WTC11 (cell line): Measurements from ENCODE around the gene FER1L5. TPM values are rescaled to one million over a fixed set of nuclear protein-coding genes. Genes with fewer than 3 reads are reported as not detected.

ENCODE experiments used
- ATAC-seq: fragments of 200-7000 bp; cut with Tn5 transposase; 2 replicates; pipeline ENCODE4 v1.10.0; 2021; ENCODE audit warnings: mild to moderate bottlenecking, moderate library complexity
- CTCF ChIA-PET: fragments of 300-600 bp; sonication (Branson Sonifier 250); formaldehyde crosslinking; loops from one replicate; lab custom pipeline; 2021; ENCODE audit warnings: antibody characterized with exemption; lab: Charles Lee
- POLR2A ChIA-PET: fragments of 350-600 bp; sonication (Branson Sonifier 250); formaldehyde crosslinking; loops from one replicate; lab custom pipeline; 2021; ENCODE audit warnings: antibody characterized with exemption; lab: Charles Lee
- DNase-seq: peaks from one replicate; pipeline ENCODE4 v3.0.0; 2021; ENCODE audit warnings: low spot score
- H3K27ac Mint-ChIP-seq: 2 replicates; pipeline ENCODE4 v1.8.0; 2021; ENCODE audit warnings: mixed read lengths
- H3K27me3 Mint-ChIP-seq: 2 replicates; pipeline ENCODE4 v1.8.0; 2021; ENCODE audit warnings: low read depth, mild to moderate bottlenecking, moderate library complexity, mixed read lengths
- H3K36me3 Mint-ChIP-seq: 2 replicates; pipeline ENCODE4 v1.8.0; 2021; ENCODE audit warnings: mixed read lengths
- H3K4me1 Mint-ChIP-seq: 2 replicates; pipeline ENCODE4 v1.8.0; 2022; ENCODE audit warnings: mixed read lengths
- H3K4me3 Mint-ChIP-seq: 2 replicates; pipeline ENCODE4 v1.8.0; 2021; ENCODE audit warnings: mild to moderate bottlenecking, moderate library complexity, mixed read lengths
- H3K9me3 Mint-ChIP-seq: 2 replicates; pipeline ENCODE4 v1.8.0; 2021; ENCODE audit warnings: mixed read lengths
- ATF1 ChIP-seq: sonication (generic); formaldehyde crosslinking; IDR thresholded peaks from 2 replicates; pipeline ENCODE4 v1.8.1; 2023; ENCODE audit warnings: mild to moderate bottlenecking, moderate library complexity, missing genetic modification reagents
- ELF4 ChIP-seq: sonication (generic); formaldehyde crosslinking; IDR thresholded peaks from 2 replicates; pipeline ENCODE4 v1.8.1; 2022; ENCODE audit warnings: low read depth, mild to moderate bottlenecking, moderate library complexity, missing genetic modification reagents
- ESRRA ChIP-seq: sonication (generic); formaldehyde crosslinking; IDR thresholded peaks from 2 replicates; pipeline ENCODE4 v1.8.1; 2022; ENCODE audit warnings: mild to moderate bottlenecking, missing genetic modification reagents, borderline replicate concordance
- ETV6 ChIP-seq: sonication (generic); formaldehyde crosslinking; IDR thresholded peaks from 2 replicates; pipeline ENCODE4 v1.8.1; 2022; ENCODE audit warnings: mild to moderate bottlenecking, missing genetic modification reagents
- FOXJ3 ChIP-seq: sonication (generic); formaldehyde crosslinking; IDR thresholded peaks from 2 replicates; pipeline ENCODE4 v1.9.0; 2021; ENCODE audit warnings: missing genetic modification reagents, mild to moderate bottlenecking, borderline replicate concordance
- JAZF1 ChIP-seq: fragments of 250-450 bp; sonication (Bioruptor Pico); IDR thresholded peaks from 2 replicates; pipeline ENCODE4 v1.9.0; 2021; ENCODE audit warnings: moderate library complexity, mild to moderate bottlenecking, inconsistent platforms
- JUN ChIP-seq: sonication (generic); formaldehyde crosslinking; IDR thresholded peaks from 2 replicates; pipeline ENCODE4 v1.8.0; 2023; ENCODE audit warnings: mild to moderate bottlenecking, missing genetic modification reagents
- MXD4 ChIP-seq: fragments of 250-450 bp; sonication (Bioruptor Pico); IDR thresholded peaks from 2 replicates; pipeline ENCODE4 v1.8.0; 2021; ENCODE audit warnings: mild to moderate bottlenecking, moderate library complexity, borderline replicate concordance
- NFATC4 ChIP-seq: fragments of 250-450 bp; sonication (Bioruptor Pico); IDR thresholded peaks from 2 replicates; pipeline ENCODE4 v1.9.0; 2021; ENCODE audit warnings: mild to moderate bottlenecking
- NR1H2 ChIP-seq: sonication (generic); formaldehyde crosslinking; IDR thresholded peaks from 2 replicates; pipeline ENCODE4 v1.9.0; 2021; ENCODE audit warnings: mild to moderate bottlenecking, moderate library complexity, missing genetic modification reagents
- NR2C2 ChIP-seq: sonication (generic); formaldehyde crosslinking; IDR thresholded peaks from 2 replicates; pipeline ENCODE4 v1.8.0; 2022; ENCODE audit warnings: mild to moderate bottlenecking, missing genetic modification reagents
- NR3C1 ChIP-seq: sonication (generic); formaldehyde crosslinking; conservative IDR thresholded peaks from 2 replicates; pipeline ENCODE4 v1.8.1; 2023; ENCODE audit warnings: low read depth, mild to moderate bottlenecking, missing genetic modification reagents
- SMAD3 ChIP-seq: sonication (generic); formaldehyde crosslinking; IDR thresholded peaks from 2 replicates; pipeline ENCODE4 v1.8.0; 2022; ENCODE audit warnings: missing genetic modification reagents, mild to moderate bottlenecking, borderline replicate concordance
- SOX15 ChIP-seq: fragments of 250-450 bp; sonication (Bioruptor Pico); IDR thresholded peaks from 2 replicates; pipeline ENCODE4 v1.9.0; 2021; ENCODE audit warnings: mild to moderate bottlenecking
- SP1 ChIP-seq: sonication (generic); formaldehyde crosslinking; conservative IDR thresholded peaks from 2 replicates; pipeline ENCODE4 v1.8.1; 2022; ENCODE audit warnings: missing genetic modification reagents
- TCF7 ChIP-seq: sonication (generic); formaldehyde crosslinking; IDR thresholded peaks from 2 replicates; pipeline ENCODE4 v1.8.0; 2022; ENCODE audit warnings: mild to moderate bottlenecking, low read depth, missing genetic modification reagents, moderate library complexity
- TP53 ChIP-seq: sonication (generic); formaldehyde crosslinking; IDR thresholded peaks from 2 replicates; pipeline ENCODE4 v1.8.1; 2023; ENCODE audit warnings: mild to moderate bottlenecking, missing genetic modification reagents
- ZNF232 ChIP-seq: sonication (generic); formaldehyde crosslinking; IDR thresholded peaks from 2 replicates; pipeline ENCODE4 v1.8.0; 2022; ENCODE audit warnings: mild to moderate bottlenecking, missing genetic modification reagents
- ZNF396 ChIP-seq: fragments of 250-450 bp; sonication (Bioruptor Pico); IDR thresholded peaks from 2 replicates; pipeline ENCODE4 v1.8.0; 2021; ENCODE audit warnings: mild to moderate bottlenecking, moderate library complexity, borderline replicate concordance
- ZNF416 ChIP-seq: fragments of 250-450 bp; sonication (Bioruptor Pico); IDR thresholded peaks from 2 replicates; pipeline ENCODE4 v1.9.0; 2021; ENCODE audit warnings: mild to moderate bottlenecking, inconsistent platforms
- ZNF671 ChIP-seq: fragments of 250-450 bp; sonication (Bioruptor Pico); IDR thresholded peaks from 2 replicates; pipeline ENCODE4 v1.8.0; 2021; ENCODE audit warnings: mild to moderate bottlenecking
- total RNA-seq: library from RNA; stranded (reverse); gene quantifications from 3 replicates; pipeline ENCODE4 v1.2.3, GENCODE V29; 2021
- TF ChIP-seq, protein P1 (sequence below): sonication (generic); formaldehyde crosslinking; IDR thresholded peaks from 2 replicates; pipeline ENCODE4 v1.8.0; 2022; ENCODE audit warnings: mild to moderate bottlenecking, missing genetic modification reagents
- TF ChIP-seq, protein P2 (sequence below): sonication (generic); formaldehyde crosslinking; IDR thresholded peaks from 2 replicates; pipeline ENCODE4 v1.8.0; 2022; ENCODE audit warnings: mild to moderate bottlenecking, missing genetic modification reagents
- TF ChIP-seq, protein P3 (sequence below): sonication (generic); formaldehyde crosslinking; IDR thresholded peaks from 2 replicates; pipeline ENCODE4 v1.8.1; 2023; ENCODE audit warnings: mild to moderate bottlenecking, moderate library complexity, missing genetic modification reagents
- TF ChIP-seq, protein P4 (sequence below): sonication (generic); formaldehyde crosslinking; IDR thresholded peaks from 2 replicates; pipeline ENCODE4 v1.8.1; 2023; ENCODE audit warnings: mild to moderate bottlenecking, missing genetic modification reagents, moderate library complexity
- TF ChIP-seq, protein P5 (sequence below): fragments of 200-600 bp; IDR thresholded peaks from 2 replicates; pipeline ENCODE4 v1.8.0; 2022; ENCODE audit warnings: antibody characterized with exemption
- TF ChIP-seq, protein P6 (sequence below): sonication (generic); formaldehyde crosslinking; IDR thresholded peaks from 2 replicates; pipeline ENCODE4 v1.8.1; 2023; ENCODE audit warnings: mild to moderate bottlenecking, missing genetic modification reagents

FER1L5 gene
- total RNA-seq, 1 experiment from 2014 or later = 1.4 TPM

DNA sequence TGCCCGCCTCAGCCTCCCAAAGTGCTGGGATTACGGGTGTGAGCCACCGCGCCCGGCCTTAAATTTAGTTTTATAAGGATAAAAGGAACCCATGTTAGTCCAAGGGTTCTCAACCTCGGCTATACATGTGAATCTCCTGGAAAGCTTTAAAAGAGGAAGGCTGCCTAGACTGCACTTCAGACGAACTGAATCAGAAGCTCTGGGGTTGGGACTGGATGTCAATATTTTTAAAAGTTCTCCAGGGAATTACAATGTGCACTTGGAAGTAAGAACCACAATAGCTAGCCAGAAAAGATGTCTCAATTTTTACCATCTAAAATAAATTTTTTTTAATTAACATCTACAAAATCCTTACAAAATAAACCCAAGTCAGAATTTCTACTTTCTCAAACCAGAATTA, 87.2 kb downstream of the FER1L5 start:
- CTCF ChIA-PET = no interaction called here
- POLR2A ChIA-PET = no interaction called here
- ATAC-seq = no peak
- Mint-ChIP-seq H3K27ac (no peak overlapping the region), H3K4me1 (no peaks in the 10 kb centered on the region), H3K27me3 (no peaks in the 10 kb centered on the region), H3K9me3 (no peaks in the 10 kb centered on the region), H3K4me3 (no peak overlapping the region), H3K36me3 (peaks cover 55% of the 10 kb centered on the region)
- TF ChIP-seq ZNF232 (CRISPR knock-in tag) (no peak), ZNF396 (CRISPR knock-in tag) (no peak), FOXJ3 (no peak), ZNF671 (CRISPR knock-in tag) (no peak), SMAD3 (no peak), ATF1 (no peak), NFATC4 (CRISPR knock-in tag) (no peak), ZNF416 (CRISPR knock-in tag) (no peak)
- TF ChIP-seq, protein P1, sequence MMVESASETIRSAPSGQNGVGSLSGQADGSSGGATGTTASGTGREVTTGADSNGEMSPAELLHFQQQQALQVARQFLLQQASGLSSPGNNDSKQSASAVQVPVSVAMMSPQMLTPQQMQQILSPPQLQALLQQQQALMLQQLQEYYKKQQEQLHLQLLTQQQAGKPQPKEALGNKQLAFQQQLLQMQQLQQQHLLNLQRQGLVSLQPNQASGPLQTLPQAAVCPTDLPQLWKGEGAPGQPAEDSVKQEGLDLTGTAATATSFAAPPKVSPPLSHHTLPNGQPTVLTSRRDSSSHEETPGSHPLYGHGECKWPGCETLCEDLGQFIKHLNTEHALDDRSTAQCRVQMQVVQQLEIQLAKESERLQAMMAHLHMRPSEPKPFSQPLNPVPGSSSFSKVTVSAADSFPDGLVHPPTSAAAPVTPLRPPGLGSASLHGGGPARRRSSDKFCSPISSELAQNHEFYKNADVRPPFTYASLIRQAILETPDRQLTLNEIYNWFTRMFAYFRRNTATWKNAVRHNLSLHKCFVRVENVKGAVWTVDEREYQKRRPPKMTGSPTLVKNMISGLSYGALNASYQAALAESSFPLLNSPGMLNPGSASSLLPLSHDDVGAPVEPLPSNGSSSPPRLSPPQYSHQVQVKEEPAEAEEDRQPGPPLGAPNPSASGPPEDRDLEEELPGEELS (CRISPR knock-in tag) = no peak
- TF ChIP-seq, protein P2, sequence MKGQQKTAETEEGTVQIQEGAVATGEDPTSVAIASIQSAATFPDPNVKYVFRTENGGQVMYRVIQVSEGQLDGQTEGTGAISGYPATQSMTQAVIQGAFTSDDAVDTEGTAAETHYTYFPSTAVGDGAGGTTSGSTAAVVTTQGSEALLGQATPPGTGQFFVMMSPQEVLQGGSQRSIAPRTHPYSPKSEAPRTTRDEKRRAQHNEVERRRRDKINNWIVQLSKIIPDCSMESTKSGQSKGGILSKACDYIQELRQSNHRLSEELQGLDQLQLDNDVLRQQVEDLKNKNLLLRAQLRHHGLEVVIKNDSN (CRISPR knock-in tag) = no peak
- TF ChIP-seq, protein P3, sequence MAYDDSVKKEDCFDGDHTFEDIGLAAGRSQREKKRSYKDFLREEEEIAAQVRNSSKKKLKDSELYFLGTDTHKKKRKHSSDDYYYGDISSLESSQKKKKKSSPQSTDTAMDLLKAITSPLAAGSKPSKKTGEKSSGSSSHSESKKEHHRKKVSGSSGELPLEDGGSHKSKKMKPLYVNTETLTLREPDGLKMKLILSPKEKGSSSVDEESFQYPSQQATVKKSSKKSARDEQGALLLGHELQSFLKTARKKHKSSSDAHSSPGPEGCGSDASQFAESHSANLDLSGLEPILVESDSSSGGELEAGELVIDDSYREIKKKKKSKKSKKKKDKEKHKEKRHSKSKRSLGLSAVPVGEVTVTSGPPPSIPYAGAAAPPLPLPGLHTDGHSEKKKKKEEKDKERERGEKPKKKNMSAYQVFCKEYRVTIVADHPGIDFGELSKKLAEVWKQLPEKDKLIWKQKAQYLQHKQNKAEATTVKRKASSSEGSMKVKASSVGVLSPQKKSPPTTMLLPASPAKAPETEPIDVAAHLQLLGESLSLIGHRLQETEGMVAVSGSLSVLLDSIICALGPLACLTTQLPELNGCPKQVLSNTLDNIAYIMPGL (CRISPR knock-in tag) = no peak
- DNase-seq = no peak

DNA sequence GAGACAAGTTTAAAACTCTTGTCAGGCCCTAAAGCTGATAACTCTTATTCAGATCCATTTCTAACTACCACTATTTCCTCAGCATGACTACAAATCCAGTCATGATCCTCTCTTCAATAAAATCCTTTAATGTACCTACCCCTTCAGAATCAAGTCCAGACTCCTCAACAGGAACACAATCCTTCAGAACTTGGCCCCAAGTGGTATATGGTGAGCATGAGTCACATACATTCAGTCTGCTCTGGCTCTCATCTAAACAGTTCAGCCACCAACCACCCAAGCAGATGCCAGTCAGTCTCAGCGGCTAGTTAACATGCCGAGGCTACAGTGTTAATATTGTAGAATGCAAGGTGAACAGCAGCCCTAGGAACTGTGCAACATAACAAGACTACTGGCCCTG, 87.6 kb downstream of the FER1L5 start:
- POLR2A ChIA-PET = no interaction called here

DNA sequence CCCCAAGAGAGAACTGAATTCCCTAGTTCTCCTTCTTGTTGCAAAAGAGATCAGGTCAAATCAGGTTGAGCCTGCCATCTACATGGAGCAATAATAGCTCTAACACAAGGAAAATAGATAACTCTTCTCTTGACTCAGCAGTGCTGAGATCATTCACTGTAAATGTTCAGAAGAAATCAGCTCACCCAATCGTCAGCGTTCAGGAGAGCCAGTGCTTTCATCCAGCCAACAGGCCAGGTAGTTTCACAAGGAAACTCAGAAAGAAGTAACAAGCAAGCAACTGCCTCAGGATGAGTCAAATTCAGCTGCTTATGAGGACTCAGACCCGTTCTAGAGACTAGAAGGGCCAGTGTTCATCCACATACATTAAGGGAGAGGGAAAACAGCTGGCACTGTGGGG, 91.4 kb downstream of the FER1L5 start:
- peaks cover 1% of the 10 kb centered on the region for H3K4me1 Mint-ChIP-seq
- H3K36me3 Mint-ChIP-seq = peaks cover 53% of the 10 kb centered on the region
- H3K9me3 Mint-ChIP-seq = no peaks in the 10 kb centered on the region
- ChIA-PET POLR2A (no interaction called here), CTCF (interaction anchor here (1.8 kb wide), 1 partner anchor 207 kb away, joined by 3 read pairs; no protein-coding TSS in a partner anchor)
- ATAC-seq (no peak), DNase-seq (no peak)
- H3K4me3 Mint-ChIP-seq = no peak overlapping the region
- no peak overlapping the region for H3K27ac Mint-ChIP-seq
- H3K27me3 Mint-ChIP-seq = no peaks in the 10 kb centered on the region
- TF ChIP-seq ETV6 (CRISPR knock-in tag) = no peak
- TF ChIP-seq MXD4 (CRISPR knock-in tag) = no peak
- TF ChIP-seq ELF4 (CRISPR knock-in tag) = no peak
- TF ChIP-seq, protein P4, sequence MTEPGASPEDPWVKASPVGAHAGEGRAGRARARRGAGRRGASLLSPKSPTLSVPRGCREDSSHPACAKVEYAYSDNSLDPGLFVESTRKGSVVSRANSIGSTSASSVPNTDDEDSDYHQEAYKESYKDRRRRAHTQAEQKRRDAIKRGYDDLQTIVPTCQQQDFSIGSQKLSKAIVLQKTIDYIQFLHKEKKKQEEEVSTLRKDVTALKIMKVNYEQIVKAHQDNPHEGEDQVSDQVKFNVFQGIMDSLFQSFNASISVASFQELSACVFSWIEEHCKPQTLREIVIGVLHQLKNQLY (CRISPR knock-in tag) = no peak
- no peak for TF ChIP-seq JUN
- no peak for TF ChIP-seq SOX15 (CRISPR knock-in tag)
- no peak for TF ChIP-seq SP1 (CRISPR knock-in tag)
- no peak for TF ChIP-seq NR3C1 (CRISPR knock-in tag)
- TF ChIP-seq ZNF396 (CRISPR knock-in tag) = no peak
- no peak for TF ChIP-seq NR2C2 (CRISPR knock-in tag)
- no peak for TF ChIP-seq TP53 (CRISPR knock-in tag)

More for the DNA sequence above, 87.6 kb downstream of the FER1L5 start:
- ATAC-seq (no peak), DNase-seq (no peak)
- Mint-ChIP-seq H3K27ac (no peak overlapping the region), H3K4me1 (no peaks in the 10 kb centered on the region), H3K4me3 (no peak overlapping the region)
- TF ChIP-seq, protein P5, sequence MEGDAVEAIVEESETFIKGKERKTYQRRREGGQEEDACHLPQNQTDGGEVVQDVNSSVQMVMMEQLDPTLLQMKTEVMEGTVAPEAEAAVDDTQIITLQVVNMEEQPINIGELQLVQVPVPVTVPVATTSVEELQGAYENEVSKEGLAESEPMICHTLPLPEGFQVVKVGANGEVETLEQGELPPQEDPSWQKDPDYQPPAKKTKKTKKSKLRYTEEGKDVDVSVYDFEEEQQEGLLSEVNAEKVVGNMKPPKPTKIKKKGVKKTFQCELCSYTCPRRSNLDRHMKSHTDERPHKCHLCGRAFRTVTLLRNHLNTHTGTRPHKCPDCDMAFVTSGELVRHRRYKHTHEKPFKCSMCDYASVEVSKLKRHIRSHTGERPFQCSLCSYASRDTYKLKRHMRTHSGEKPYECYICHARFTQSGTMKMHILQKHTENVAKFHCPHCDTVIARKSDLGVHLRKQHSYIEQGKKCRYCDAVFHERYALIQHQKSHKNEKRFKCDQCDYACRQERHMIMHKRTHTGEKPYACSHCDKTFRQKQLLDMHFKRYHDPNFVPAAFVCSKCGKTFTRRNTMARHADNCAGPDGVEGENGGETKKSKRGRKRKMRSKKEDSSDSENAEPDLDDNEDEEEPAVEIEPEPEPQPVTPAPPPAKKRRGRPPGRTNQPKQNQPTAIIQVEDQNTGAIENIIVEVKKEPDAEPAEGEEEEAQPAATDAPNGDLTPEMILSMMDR = no peak
- TF ChIP-seq JAZF1 (CRISPR knock-in tag) (no peak), NR1H2 (CRISPR knock-in tag) (no peak), ESRRA (CRISPR knock-in tag) (no peak), TCF7 (no peak)
- TF ChIP-seq, protein P6, sequence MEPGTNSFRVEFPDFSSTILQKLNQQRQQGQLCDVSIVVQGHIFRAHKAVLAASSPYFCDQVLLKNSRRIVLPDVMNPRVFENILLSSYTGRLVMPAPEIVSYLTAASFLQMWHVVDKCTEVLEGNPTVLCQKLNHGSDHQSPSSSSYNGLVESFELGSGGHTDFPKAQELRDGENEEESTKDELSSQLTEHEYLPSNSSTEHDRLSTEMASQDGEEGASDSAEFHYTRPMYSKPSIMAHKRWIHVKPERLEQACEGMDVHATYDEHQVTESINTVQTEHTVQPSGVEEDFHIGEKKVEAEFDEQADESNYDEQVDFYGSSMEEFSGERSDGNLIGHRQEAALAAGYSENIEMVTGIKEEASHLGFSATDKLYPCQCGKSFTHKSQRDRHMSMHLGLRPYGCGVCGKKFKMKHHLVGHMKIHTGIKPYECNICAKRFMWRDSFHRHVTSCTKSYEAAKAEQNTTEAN = no peak
- TF ChIP-seq, all 79 proteins: peak for 0
- CTCF ChIA-PET = no interaction called here
- Mint-ChIP-seq H3K27me3 (no peaks in the 10 kb centered on the region), H3K9me3 (no peaks in the 10 kb centered on the region), H3K36me3 (peaks cover 59% of the 10 kb centered on the region)
